ENCODE measurements around the gene EMC9.

GRCh38 chr14:24190416-24190815 lies 49.0 kb upstream of the EMC9 start:
- no peak for TF ChIP-seq YY1 (IDR thresholded peaks at IDR 0.05; ENCODE audit: low read depth, low read length)
- TF ChIP-seq ZNF274 (IDR thresholded peaks at IDR 0.05; ENCODE audit: borderline replicate concordance, extremely low read depth, low read length): no peak
- no peak for TF ChIP-seq TBP (IDR thresholded peaks at IDR 0.05; ENCODE audit: low read depth, low read length)
- TF ChIP-seq BCL11A (IDR thresholded peaks at IDR 0.05; ENCODE audit: low read depth in 2 of 2, low read length in 2 of 2): no peak
- no peak for TF ChIP-seq USF2 (IDR thresholded peaks at IDR 0.05; ENCODE audit: low read length)
- TF ChIP-seq CBX8 (IDR thresholded peaks at IDR 0.05; ENCODE audit: borderline replicate concordance, low read depth, low read length): no peak
- no peak for TF ChIP-seq EP300 (IDR thresholded peaks at IDR 0.05; ENCODE audit: borderline replicate concordance in 1 of 2, low read depth in 2 of 2, low read length in 2 of 2)

Measured in H1 (cell line).